Loucy (cell line): Measurements from ENCODE around the gene WRAP73.

ENCODE experiments used
- H2AFZ ChIP-seq: fragments of 200-600 bp; sonication (generic); 2 replicates; pipeline ENCODE4 v1.6.0; 2016; ENCODE audit warnings: antibody characterized with exemption, mild to moderate bottlenecking, low read length, moderate library complexity
- H3F3A ChIP-seq: fragments of 200-600 bp; 2 replicates; pipeline ENCODE4 v1.6.0; 2016; ENCODE audit warnings: antibody characterized with exemption, low read depth, mild to moderate bottlenecking
- H3K27me3 ChIP-seq: fragments of 200-600 bp; sonication (generic); 2 replicates; pipeline ENCODE4 v1.6.1; 2014; ENCODE audit warnings: low read length, mild to moderate bottlenecking; ENCODE audit not compliant: insufficient read depth, poor library complexity, severe bottlenecking
- H3K36me3 ChIP-seq: fragments of 200-600 bp; sonication (generic); 2 replicates; pipeline ENCODE4 v1.6.1; 2016; ENCODE audit warnings: low read length; ENCODE audit not compliant: insufficient read depth
- H3K4me1 ChIP-seq: fragments of 200-600 bp; sonication (generic); 2 replicates; pipeline ENCODE4 v1.5.1; 2014; ENCODE audit warnings: low read length, mild to moderate bottlenecking; ENCODE audit not compliant: insufficient read depth, poor library complexity, severe bottlenecking
- H3K4me2 ChIP-seq: fragments of 200-600 bp; sonication (generic); 2 replicates; pipeline ENCODE4 v1.6.0; 2014; ENCODE audit warnings: antibody characterized with exemption, low read length, low read depth, mild to moderate bottlenecking; ENCODE audit not compliant: poor library complexity, severe bottlenecking
- H3K4me3 ChIP-seq: fragments of 200-600 bp; sonication (generic); 2 replicates; pipeline ENCODE4 v1.5.1; 2014; ENCODE audit warnings: low read length, mild to moderate bottlenecking, mixed read lengths; ENCODE audit not compliant: poor library complexity, severe bottlenecking
- H3K79me2 ChIP-seq: fragments of 200-600 bp; sonication (generic); 2 replicates; pipeline ENCODE4 v1.6.1; 2014; ENCODE audit warnings: low read length; ENCODE audit not compliant: insufficient read depth
- H3K9ac ChIP-seq: fragments of 200-600 bp; sonication (generic); 2 replicates; pipeline ENCODE4 v1.6.0; 2014; ENCODE audit warnings: mild to moderate bottlenecking, low read depth, low read length, moderate library complexity; ENCODE audit not compliant: poor library complexity, severe bottlenecking
- H3K9me2 ChIP-seq: fragments of 200-600 bp; sonication (generic); replicated peaks from 2 replicates; pipeline ENCODE4 v1.6.1; 2016; ENCODE audit warnings: low read depth, low read length, mixed read lengths
- H3K9me3 ChIP-seq: fragments of 200-600 bp; sonication (generic); 2 replicates; pipeline ENCODE4 v1.6.1; 2014; ENCODE audit warnings: mild to moderate bottlenecking, antibody characterized with exemption, low read length, low read depth; ENCODE audit not compliant: insufficient read depth
- H4K20me1 ChIP-seq: fragments of 200-600 bp; sonication (generic); 2 replicates; pipeline ENCODE4 v1.6.0; 2014; ENCODE audit warnings: antibody characterized with exemption, low read length, mild to moderate bottlenecking; ENCODE audit not compliant: insufficient read depth, poor library complexity, severe bottlenecking
- CTCF ChIP-seq: fragments of 200-600 bp; sonication (generic); conservative IDR thresholded peaks from 2 replicates; pipeline ENCODE4 v1.5.1; 2014; ENCODE audit warnings: mild to moderate bottlenecking, antibody characterized with exemption, low read length
- EZH2phosphoT487 ChIP-seq: fragments of 200-600 bp; IDR thresholded peaks from 2 replicates; pipeline ENCODE4 v1.6.1; 2018; ENCODE audit warnings: antibody characterized with exemption, mild to moderate bottlenecking, moderate library complexity, borderline replicate concordance

Gene WRAP73

GRCh38 chr1:3677484-3677883 lies 27.6 kb upstream of the WRAP73 start:
- no peaks in the 10 kb centered on the region for H3K36me3 ChIP-seq
- H3K79me2 ChIP-seq: no peaks in the 10 kb centered on the region
- H3K4me2 ChIP-seq: peak overlapping the region; percentile 58
- H3K9me3 ChIP-seq: no peaks in the 10 kb centered on the region
- no peaks in the 10 kb centered on the region for H3K27me3 ChIP-seq
- H3K4me1 ChIP-seq: peaks cover 21% of the 10 kb centered on the region
- no peaks in the 10 kb centered on the region for H4K20me1 ChIP-seq
- no peaks in the 10 kb centered on the region for H3F3A ChIP-seq
- peak overlapping the region; percentile 49 for H3K9ac ChIP-seq
- peak overlapping the region; percentile 18 for H3K4me3 ChIP-seq
- H2AFZ ChIP-seq: peak overlapping the region; percentile 58; the same call in 1 of the 2 replicates
- TF ChIP-seq CTCF (no peak), EZH2phosphoT487 (no peak)
- no peaks in the 10 kb centered on the region for H3K9me2 ChIP-seq

- TF ChIP-seq CTCF: no peak
- TF ChIP-seq EZH2phosphoT487: no peak
- H3K9ac ChIP-seq: peak overlapping the region; percentile 49
- H3K4me3 ChIP-seq: peak overlapping the region; percentile 18
- H3K79me2 ChIP-seq: no peaks in the 10 kb centered on the region
- H3F3A ChIP-seq: no peaks in the 10 kb centered on the region
- H3K9me3 ChIP-seq: no peaks in the 10 kb centered on the region
- peaks cover 21% of the 10 kb centered on the region for H3K4me1 ChIP-seq
- peak overlapping the region; percentile 58; the same call in 1 of the 2 replicates for H2AFZ ChIP-seq
- H3K36me3 ChIP-seq: no peaks in the 10 kb centered on the region
- H3K27me3 ChIP-seq: no peaks in the 10 kb centered on the region
- no peaks in the 10 kb centered on the region for H3K9me2 ChIP-seq
- peak overlapping the region; percentile 58 for H3K4me2 ChIP-seq
- no peaks in the 10 kb centered on the region for H4K20me1 ChIP-seq
Measured at GRCh38 chr1:3676581-3677470, 26.9 kb upstream of the WRAP73 start.

- H3K4me1 ChIP-seq: peaks cover 21% of the 10 kb centered on the region
Measured at GRCh38 chr1:3675436-3675835, 25.5 kb upstream of the WRAP73 start.

More at GRCh38 chr1:3675436-3675835, 25.5 kb upstream of the WRAP73 start:
- Histone ChIP-seq H3K4me2 (no peak overlapping the region), H3K79me2 (no peaks in the 10 kb centered on the region), H3K9ac (no peak overlapping the region), H3K36me3 (no peaks in the 10 kb centered on the region), H3K4me3 (no peak overlapping the region), H3K9me3 (no peaks in the 10 kb centered on the region), H2AFZ (no peak overlapping the region), H3K9me2 (no peaks in the 10 kb centered on the region), H4K20me1 (no peaks in the 10 kb centered on the region), H3K27me3 (no peaks in the 10 kb centered on the region), H3F3A (no peaks in the 10 kb centered on the region)
- TF ChIP-seq EZH2phosphoT487 (no peak), CTCF (no peak)
